Neural cell (in vitro differentiated cells): ENCODE measurements around the gene DUSP2. TPM values are rescaled to one million over a fixed set of nuclear protein-coding genes. Genes with fewer than 3 reads are reported as not detected.

Source experiments
- H2AFZ ChIP-seq: fragments of 200-600, 300-800 bp; sonication (generic), shearing (Covaris generic); 2 replicates; pipeline ENCODE4 v1.6.0; 2014; ENCODE audit warnings: low read depth, mild to moderate bottlenecking, antibody characterized with exemption, low read length, moderate library complexity
- H3F3A ChIP-seq: fragments of 200-600 bp; shearing (Covaris generic); 2 replicates; pipeline ENCODE4 v1.6.1; 2016; ENCODE audit warnings: mild to moderate bottlenecking, moderate library complexity, mixed read lengths, antibody characterized with exemption, low read length; ENCODE audit not compliant: insufficient read depth, poor library complexity, severe bottlenecking
- H3K27ac ChIP-seq: fragments of 200-600, 300-800 bp; sonication (generic), shearing (Covaris generic); 2 replicates; pipeline ENCODE4 v1.5.1; 2014; ENCODE audit warnings: mild to moderate bottlenecking, low read length, moderate library complexity
- H3K27me3 ChIP-seq: fragments of 300-800, 200-600 bp; sonication (generic), shearing (Covaris generic); 2 replicates; pipeline ENCODE4 v1.6.0; 2014; ENCODE audit warnings: mild to moderate bottlenecking, low read depth, low read length, moderate library complexity; ENCODE audit not compliant: insufficient read depth
- H3K36me3 ChIP-seq: fragments of 300-800, 200-600 bp; sonication (generic), shearing (Covaris generic); 2 replicates; pipeline ENCODE4 v1.5.1; 2014; ENCODE audit warnings: mild to moderate bottlenecking, antibody characterized with exemption, low read length, moderate library complexity; ENCODE audit not compliant: insufficient read depth
- H3K4me2 ChIP-seq: fragments of 300-800, 200-600 bp; sonication (generic), shearing (Covaris generic); 2 replicates; pipeline ENCODE4 v1.6.0; 2014; ENCODE audit warnings: mild to moderate bottlenecking, low read length
- H3K4me3 ChIP-seq: fragments of 300-800, 200-600 bp; sonication (generic), shearing (Covaris generic); 2 replicates; pipeline ENCODE4 v1.5.1; 2014; ENCODE audit warnings: mild to moderate bottlenecking, low read length, moderate library complexity
- H3K79me2 ChIP-seq: fragments of 200-600 bp; shearing (Covaris generic); replicated peaks from 2 replicates; pipeline ENCODE4 v1.6.0; 2014; ENCODE audit warnings: mild to moderate bottlenecking, low read length, moderate library complexity; ENCODE audit not compliant: insufficient read depth
- H3K9ac ChIP-seq: fragments of 300-800, 200-600 bp; sonication (generic), shearing (Covaris generic); 2 replicates; pipeline ENCODE4 v1.6.1; 2016; ENCODE audit warnings: mild to moderate bottlenecking, low read length, mixed read lengths
- H3K9me2 ChIP-seq: fragments of 200-600 bp; shearing (Covaris generic); 2 replicates; pipeline ENCODE4 v1.6.1; 2016; ENCODE audit warnings: mild to moderate bottlenecking, low read length, mixed read lengths; ENCODE audit not compliant: insufficient read depth
- H3K9me3 ChIP-seq: fragments of 200-600, 300-800 bp; sonication (generic), shearing (Covaris generic); 2 replicates; pipeline ENCODE4 v1.6.1; 2016; ENCODE audit warnings: mild to moderate bottlenecking, mixed run types, low read length, moderate library complexity, mixed read lengths
- H4K20me1 ChIP-seq: fragments of 200-600 bp; shearing (Covaris generic); 2 replicates; pipeline ENCODE4 v1.6.1; 2016; ENCODE audit warnings: mild to moderate bottlenecking, mixed run types; ENCODE audit not compliant: insufficient read depth
- EP300 ChIP-seq: fragments of 450-650 bp; conservative IDR thresholded peaks from 2 replicates; pipeline ENCODE4 v1.6.1; 2014; ENCODE audit warnings: antibody characterized with exemption, mild to moderate bottlenecking, moderate library complexity; ENCODE audit not compliant: poor library complexity, severe bottlenecking
- EZH2 ChIP-seq: fragments of 200-600, 300-800 bp; shearing (Covaris generic), sonication (generic); IDR thresholded peaks from 2 replicates; pipeline ENCODE4 v1.6.1; 2014; ENCODE audit warnings: antibody characterized with exemption, low read length, borderline replicate concordance, mild to moderate bottlenecking; ENCODE audit not compliant: insufficient read depth, poor library complexity, severe bottlenecking
- MXI1 ChIP-seq: fragments of 450-650 bp; conservative IDR thresholded peaks from 2 replicates; pipeline ENCODE4 v1.6.1; 2014; ENCODE audit warnings: antibody characterized with exemption, mild to moderate bottlenecking; ENCODE audit not compliant: poor library complexity, severe bottlenecking
- POLR2AphosphoS5 ChIP-seq: IDR thresholded peaks from 2 replicates; pipeline ENCODE4 v1.6.1; 2012
- RAD21 ChIP-seq: fragments of 450-650 bp; conservative IDR thresholded peaks from 2 replicates; pipeline ENCODE4 v1.6.1; 2014; ENCODE audit warnings: antibody characterized with exemption, mild to moderate bottlenecking, moderate library complexity
- SMC3 ChIP-seq: fragments of 450-650 bp; conservative IDR thresholded peaks from 2 replicates; pipeline ENCODE4 v1.6.1; 2014; ENCODE audit warnings: antibody characterized with exemption, mild to moderate bottlenecking, moderate library complexity; ENCODE audit not compliant: poor library complexity
- TAF1 ChIP-seq: IDR thresholded peaks from 2 replicates; pipeline ENCODE4 v1.6.1; 2012; ENCODE audit warnings: low read depth
- polyA plus RNA-seq: library from polyadenylated mRNA; depleted of rRNA; stranded (reverse); fragments of >200 nt; gene quantifications from 2 replicates; pipeline ENCODE4 v1.2.3, GENCODE V29; 2014
- TF ChIP-seq, protein P1 (sequence below): fragments of 450-650 bp; IDR thresholded peaks from 2 replicates; pipeline ENCODE4 v1.5.1; 2014; ENCODE audit warnings: antibody characterized with exemption, mild to moderate bottlenecking, moderate library complexity; ENCODE audit not compliant: poor library complexity, severe bottlenecking
- TF ChIP-seq, protein P2 (sequence below): IDR thresholded peaks from 2 replicates; pipeline ENCODE4 v1.6.1; 2012; ENCODE audit warnings: borderline replicate concordance

The DUSP2 gene
- polyA plus RNA-seq, 1 donor from 2014 or later: 2.1 TPM

DNA sequence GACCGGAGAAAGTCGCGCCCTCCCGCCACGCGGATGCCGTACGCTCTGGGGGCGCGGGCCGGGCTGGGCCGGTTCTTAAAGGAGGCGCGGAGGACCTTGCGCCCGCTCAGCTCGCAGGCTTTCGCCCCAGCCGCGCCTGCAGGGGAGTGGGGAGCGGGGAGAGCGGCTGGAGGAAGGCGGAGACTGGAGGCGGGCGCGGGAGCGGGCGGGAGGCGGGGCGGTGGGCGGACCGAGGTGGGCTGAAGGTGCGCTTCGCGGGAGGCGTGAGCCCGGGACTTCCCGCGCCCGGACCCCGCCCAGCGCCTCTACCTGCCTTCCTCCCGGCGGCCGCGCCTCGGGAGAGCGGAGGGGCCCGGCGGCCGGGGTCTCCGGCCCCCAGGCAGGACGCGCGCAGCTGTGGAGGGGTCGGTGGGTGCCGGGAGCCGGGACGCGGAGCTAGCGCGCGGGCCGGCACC, 28.8 kb downstream of the DUSP2 start, which contains the start of gene ADRA2B:
TSS of gene ADRA2B (minus strand) at position 148 of the 455 bp plus-strand sequence. CDS start 422 bp downstream, outside the sequence.
- TF ChIP-seq EP300 (no peak), RAD21 (no peak), SMC3 (no peak), TAF1 (no peak), MXI1 (no peak), EZH2 (no peak), POLR2AphosphoS5 (no peak)
- TF ChIP-seq, protein P1, sequence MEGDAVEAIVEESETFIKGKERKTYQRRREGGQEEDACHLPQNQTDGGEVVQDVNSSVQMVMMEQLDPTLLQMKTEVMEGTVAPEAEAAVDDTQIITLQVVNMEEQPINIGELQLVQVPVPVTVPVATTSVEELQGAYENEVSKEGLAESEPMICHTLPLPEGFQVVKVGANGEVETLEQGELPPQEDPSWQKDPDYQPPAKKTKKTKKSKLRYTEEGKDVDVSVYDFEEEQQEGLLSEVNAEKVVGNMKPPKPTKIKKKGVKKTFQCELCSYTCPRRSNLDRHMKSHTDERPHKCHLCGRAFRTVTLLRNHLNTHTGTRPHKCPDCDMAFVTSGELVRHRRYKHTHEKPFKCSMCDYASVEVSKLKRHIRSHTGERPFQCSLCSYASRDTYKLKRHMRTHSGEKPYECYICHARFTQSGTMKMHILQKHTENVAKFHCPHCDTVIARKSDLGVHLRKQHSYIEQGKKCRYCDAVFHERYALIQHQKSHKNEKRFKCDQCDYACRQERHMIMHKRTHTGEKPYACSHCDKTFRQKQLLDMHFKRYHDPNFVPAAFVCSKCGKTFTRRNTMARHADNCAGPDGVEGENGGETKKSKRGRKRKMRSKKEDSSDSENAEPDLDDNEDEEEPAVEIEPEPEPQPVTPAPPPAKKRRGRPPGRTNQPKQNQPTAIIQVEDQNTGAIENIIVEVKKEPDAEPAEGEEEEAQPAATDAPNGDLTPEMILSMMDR: no peak
- TF ChIP-seq, protein P2, sequence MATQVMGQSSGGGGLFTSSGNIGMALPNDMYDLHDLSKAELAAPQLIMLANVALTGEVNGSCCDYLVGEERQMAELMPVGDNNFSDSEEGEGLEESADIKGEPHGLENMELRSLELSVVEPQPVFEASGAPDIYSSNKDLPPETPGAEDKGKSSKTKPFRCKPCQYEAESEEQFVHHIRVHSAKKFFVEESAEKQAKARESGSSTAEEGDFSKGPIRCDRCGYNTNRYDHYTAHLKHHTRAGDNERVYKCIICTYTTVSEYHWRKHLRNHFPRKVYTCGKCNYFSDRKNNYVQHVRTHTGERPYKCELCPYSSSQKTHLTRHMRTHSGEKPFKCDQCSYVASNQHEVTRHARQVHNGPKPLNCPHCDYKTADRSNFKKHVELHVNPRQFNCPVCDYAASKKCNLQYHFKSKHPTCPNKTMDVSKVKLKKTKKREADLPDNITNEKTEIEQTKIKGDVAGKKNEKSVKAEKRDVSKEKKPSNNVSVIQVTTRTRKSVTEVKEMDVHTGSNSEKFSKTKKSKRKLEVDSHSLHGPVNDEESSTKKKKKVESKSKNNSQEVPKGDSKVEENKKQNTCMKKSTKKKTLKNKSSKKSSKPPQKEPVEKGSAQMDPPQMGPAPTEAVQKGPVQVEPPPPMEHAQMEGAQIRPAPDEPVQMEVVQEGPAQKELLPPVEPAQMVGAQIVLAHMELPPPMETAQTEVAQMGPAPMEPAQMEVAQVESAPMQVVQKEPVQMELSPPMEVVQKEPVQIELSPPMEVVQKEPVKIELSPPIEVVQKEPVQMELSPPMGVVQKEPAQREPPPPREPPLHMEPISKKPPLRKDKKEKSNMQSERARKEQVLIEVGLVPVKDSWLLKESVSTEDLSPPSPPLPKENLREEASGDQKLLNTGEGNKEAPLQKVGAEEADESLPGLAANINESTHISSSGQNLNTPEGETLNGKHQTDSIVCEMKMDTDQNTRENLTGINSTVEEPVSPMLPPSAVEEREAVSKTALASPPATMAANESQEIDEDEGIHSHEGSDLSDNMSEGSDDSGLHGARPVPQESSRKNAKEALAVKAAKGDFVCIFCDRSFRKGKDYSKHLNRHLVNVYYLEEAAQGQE: no peak
- no peaks in the 10 kb centered on the region for H4K20me1 ChIP-seq
- H3F3A ChIP-seq: no peaks in the 10 kb centered on the region
- H3K4me2 ChIP-seq: no peak within 1 kb of the TSS
- H3K9me3 ChIP-seq: peaks cover 9% of the 10 kb centered on the region
- peaks cover 25% of the 10 kb centered on the region for H3K27me3 ChIP-seq
- H3K27ac ChIP-seq: no peak within 1 kb of the TSS
- no peak within 1 kb of the TSS for H2AFZ ChIP-seq
- peak within 1 kb of the TSS; percentile 42 for H3K9ac ChIP-seq
- H3K79me2 ChIP-seq: no peaks in the 10 kb centered on the region
- no peaks in the 10 kb centered on the region for H3K9me2 ChIP-seq
- peak within 1 kb of the TSS; percentile 60 for H3K4me3 ChIP-seq
- no peaks in the 10 kb centered on the region for H3K36me3 ChIP-seq

DNA sequence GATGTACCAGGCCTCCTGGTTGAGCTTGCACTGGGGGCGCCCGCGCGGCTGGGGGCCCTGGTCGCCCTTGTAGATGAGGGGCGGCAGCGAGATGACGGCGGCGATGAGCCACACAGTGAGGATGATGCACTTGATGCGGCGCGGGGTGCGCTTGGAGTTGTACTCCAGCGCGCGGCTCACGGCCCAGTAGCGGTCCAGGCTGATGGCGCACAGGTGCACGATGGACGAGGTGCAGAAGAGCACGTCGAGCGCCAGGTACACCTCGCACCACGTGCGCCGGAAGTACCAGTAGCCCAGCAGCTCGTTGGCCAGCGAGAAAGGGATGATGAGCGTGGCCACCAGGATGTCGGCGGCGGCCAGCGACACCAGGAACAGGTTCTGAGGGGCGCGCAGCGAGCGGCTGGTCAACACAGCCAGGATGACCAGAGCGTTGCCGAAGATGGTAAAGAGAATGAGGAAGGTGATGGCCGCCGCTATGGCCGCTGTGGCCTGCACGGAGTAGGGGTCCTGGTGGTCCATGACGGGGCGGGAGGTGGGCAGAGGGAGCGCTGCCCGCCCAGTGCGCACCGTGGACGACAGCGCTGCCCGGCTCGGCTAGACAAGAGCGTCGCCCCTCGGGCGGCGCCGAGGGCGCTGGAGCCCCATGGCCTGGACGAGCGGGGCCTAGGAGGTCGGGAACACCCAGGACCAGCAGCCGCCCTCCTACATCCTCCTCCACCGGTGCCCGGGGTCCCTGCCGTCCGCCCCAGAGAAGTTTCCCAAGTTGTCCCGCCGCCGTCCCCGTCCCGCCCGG, 29.4 kb downstream of the DUSP2 start:
- Histone ChIP-seq H3K27me3 (peaks cover 25% of the 10 kb centered on the region), H3K4me2 (no peak overlapping the region), H4K20me1 (no peaks in the 10 kb centered on the region), H2AFZ (no peak overlapping the region), H3K36me3 (no peaks in the 10 kb centered on the region), H3K9me2 (no peaks in the 10 kb centered on the region), H3K9ac (no peak overlapping the region), H3K79me2 (no peaks in the 10 kb centered on the region), H3F3A (no peaks in the 10 kb centered on the region), H3K27ac (no peak overlapping the region), H3K4me3 (peak overlapping the region; percentile 60), H3K9me3 (peaks cover 9% of the 10 kb centered on the region)
- TF ChIP-seq MXI1: no peak
- TF ChIP-seq POLR2AphosphoS5: no peak
- TF ChIP-seq SMC3: no peak
- TF ChIP-seq, protein P2: no peak
- TF ChIP-seq, protein P1: no peak
- no peak for TF ChIP-seq EP300
- no peak for TF ChIP-seq EZH2
- TF ChIP-seq RAD21: no peak
- no peak for TF ChIP-seq TAF1
